SK-MEL-5 (cell line): ENCODE measurements around the gene TMEM169. TPM values are rescaled to one million over a fixed set of nuclear protein-coding genes. Genes with fewer than 3 reads are reported as not detected.
A peak's percentile ranks its signal among the peaks of the same experiment; 100 is the strongest.

ENCODE experiments used
- DNase-seq: peaks from one replicate; pipeline ENCODE4 v3.0.0-alpha.2; 2016; ENCODE audit warnings: low read depth, low spot score
- in situ Hi-C: cut with HindIII; loops from 2 replicates; pipeline ENCODE4 v1.10.0; 2016; ENCODE audit warnings: low sequenced_read_pairs, high pct_unique_total_duplicates, low pct_unique_long_range_greater_than_20kb
- total RNA-seq: library from RNA; depleted of rRNA; stranded (reverse); fragments of >200 nt; shearing (Covaris generic); gene quantifications from 2 replicates; pipeline ENCODE4 v1.2.3, GENCODE V29; 2014

Gene TMEM169
- total RNA-seq, 1 experiment from 2014 or later: 0.16 TPM

- in situ Hi-C loops: no loop called here
- DNase-seq: no peak
Measured at GRCh38 chr2:216086207-216086893, 4.6 kb downstream of the TMEM169 start.

- in situ Hi-C loops: no loop called here
- DNase-seq: no peak
Measured at GRCh38 chr2:216090369-216090786, 8.7 kb downstream of the TMEM169 start.

GRCh38 chr2:216092646-216093045, 10.9 kb downstream of the TMEM169 start:
- in situ Hi-C loops: no loop called here
- DNase-seq: no peak

GRCh38 chr2:216094701-216095100, 13.0 kb downstream of the TMEM169 start:
- in situ Hi-C loops: no loop called here
- no peak for DNase-seq

- no peak for DNase-seq
- in situ Hi-C loops: no loop called here
Measured at GRCh38 chr2:216098421-216099334, 17.0 kb downstream of the TMEM169 start.

GRCh38 chr2:216101109-216101508, 19.4 kb downstream of the TMEM169 start:
- in situ Hi-C loops: no loop called here

GRCh38 chr2:216103213-216103612, 21.5 kb downstream of the TMEM169 start:
- no peak for DNase-seq
- in situ Hi-C loops: no loop called here

More at GRCh38 chr2:216101109-216101508, 19.4 kb downstream of the TMEM169 start:
- no peak for DNase-seq

GRCh38 chr2:216104691-216105090, 23.0 kb downstream of the TMEM169 start:
- no peak for DNase-seq
- in situ Hi-C loops: no loop called here

GRCh38 chr2:216107320-216107719, 25.6 kb downstream of the TMEM169 start:
- in situ Hi-C loops: no loop called here
- DNase-seq: no peak

- in situ Hi-C loops: no loop called here
- DNase-seq: peak; percentile 49
Measured at GRCh38 chr2:216107760-216108159, 26.0 kb downstream of the TMEM169 start.

GRCh38 chr2:216108310-216108966, 26.7 kb downstream of the TMEM169 start:
- DNase-seq: peak; percentile 60
- in situ Hi-C loops: no loop called here

GRCh38 chr2:216108967-216109921, 27.5 kb downstream of the TMEM169 start, which contains the start of gene XRCC5:
Gene XRCC5 (plus strand): TSS chr2:216109348. CDS start chr2:216109437, 89 bp downstream.
- peak; percentile 96 for DNase-seq
- in situ Hi-C loops: no loop called here

GRCh38 chr2:216109962-216110614, 28.4 kb downstream of the TMEM169 start:
- DNase-seq: peak; percentile 60
- in situ Hi-C loops: no loop called here

GRCh38 chr2:216110620-216111019, 28.9 kb downstream of the TMEM169 start:
- in situ Hi-C loops: no loop called here

GRCh38 chr2:216111122-216111521, 29.4 kb downstream of the TMEM169 start:
- no peak for DNase-seq
- in situ Hi-C loops: no loop called here

More at GRCh38 chr2:216110620-216111019, 28.9 kb downstream of the TMEM169 start:
- no peak for DNase-seq

- in situ Hi-C loops: no loop called here
- DNase-seq: no peak
Measured at GRCh38 chr2:216112926-216113325, 31.2 kb downstream of the TMEM169 start.

- in situ Hi-C loops: no loop called here
- DNase-seq: no peak
Measured at GRCh38 chr2:216113572-216113971, 31.9 kb downstream of the TMEM169 start.
